ENCODE measurements around the gene PSMD5. TPM values are rescaled to one million over a fixed set of nuclear protein-coding genes. Genes with fewer than 3 reads are reported as not detected.

PSMD5 gene
- total and polyA plus RNA-seq, 10 of the 15 experiments (the other 5 are each of a cell fraction or from before 2014, with no cell fraction given): 8.8 to 47.7 (median 25.1) TPM

- TF ChIP-seq CBX3 (IDR thresholded peaks at IDR 0.05; ENCODE audit: borderline replicate concordance, low read depth): no peak
- TF ChIP-seq ATF2 (IDR thresholded peaks at IDR 0.05; ENCODE audit: low read length): no peak
- peak; percentile 51 for TF ChIP-seq ZBTB40 (IDR thresholded peaks at IDR 0.05; ENCODE audit: borderline replicate concordance)
- TF ChIP-seq KDM1A (IDR thresholded peaks at IDR 0.05; ENCODE audit: borderline replicate concordance): no peak
- TF ChIP-seq USF1 (IDR thresholded peaks at IDR 0.05; ENCODE audit: borderline replicate concordance, extremely low read length, insufficient read depth, low read depth, low read length): no peak
- no peak for TF ChIP-seq MYB (IDR thresholded peaks at IDR 0.05; ENCODE audit: borderline replicate concordance, low read depth, low read length)
- no peak for TF ChIP-seq CEBPZ (IDR thresholded peaks at IDR 0.05; ENCODE audit: low read depth, low read length)
- no peak for TF ChIP-seq NFXL1 (IDR thresholded peaks at IDR 0.05; ENCODE audit: borderline replicate concordance)
- TF ChIP-seq ZNF687 (IDR thresholded peaks at IDR 0.05): peak; percentile 61
- peak; percentile 47; the same call in 1 of the 2 replicates for TF ChIP-seq SMAD5 (IDR thresholded peaks at IDR 0.05; ENCODE audit: low read depth)
- TF ChIP-seq MLLT1 (IDR thresholded peaks at IDR 0.05): peak; percentile 93
- no peak for TF ChIP-seq PAX5 (IDR thresholded peaks at IDR 0.05; ENCODE audit: borderline replicate concordance, low read depth, low read length)
These were observed 34.7 kb upstream of the PSMD5 start (continued) for GRCh38 chr9:120877276-120878034.

Data from GM12878 (cell line).